Breast epithelium (tissue), 3 donors: Measurements from ENCODE around the gene BEST1.

Experiments
- CTCF ChIP-seq, 3 donors: fragments of 450-650 bp; IDR thresholded peaks; one replicate each; pipeline ENCODE4 v1.5.1; 2016 to 2017; ENCODE audit warnings: antibody characterized with exemption in 3 of 3, mild to moderate bottlenecking in 3 of 3, moderate library complexity in 3 of 3
- POLR2A ChIP-seq: fragments of 450-650 bp; IDR thresholded peaks from one replicate; pipeline ENCODE4 v1.6.1; 2016; ENCODE audit warnings: antibody characterized with exemption, mild to moderate bottlenecking, moderate library complexity

GRCh38 chr11:61957021-61957770 lies 7.0 kb downstream of the BEST1 start:
- TF ChIP-seq CTCF (IDR thresholded peaks at IDR 0.05) (no peak), POLR2A (no peak)
